Ovary (tissue), 10 donors: ENCODE results near the gene KCTD3. TPM values are rescaled to one million over a fixed set of nuclear protein-coding genes. Genes with fewer than 3 reads are reported as not detected.

ENCODE experiments used
- DNase-seq, 5 donors: peaks; one replicate each; pipeline ENCODE4 v3.0.0-alpha.2; 2019 to 2020
- H3K27ac ChIP-seq, 2 donors: fragments of 200-600 bp; one replicate each; pipeline versions ENCODE4 v1.5.1 to v1.8.0; 2019 to 2022
- H3K27me3 ChIP-seq: fragments of 200-600 bp; one replicate; pipeline ENCODE4 v1.8.0; 2022
- H3K36me3 ChIP-seq: fragments of 200-600 bp; sonication (generic); one replicate; pipeline ENCODE4 v1.5.1; 2019
- H3K4me1 ChIP-seq: one replicate; pipeline ENCODE4 v1.8.1; 2013; ENCODE audit warnings: mild to moderate bottlenecking, moderate library complexity; ENCODE audit not compliant: insufficient read depth
- H3K4me3 ChIP-seq: fragments of 200-600 bp; sonication (generic); one replicate; pipeline ENCODE4 v1.5.1; 2017
- H3K9me3 ChIP-seq, 2 donors: fragments of 200-600 bp in 1 of 2; sonication (generic) in 1 of 2; one replicate each; pipeline versions ENCODE4 v1.5.1 to v1.8.1; 2013 to 2019; ENCODE audit warnings: mild to moderate bottlenecking in 1 of 2, moderate library complexity in 1 of 2
- CTCF ChIP-seq, 3 donors: fragments of 450-650 bp in 2 of 3; fragments of 200-600 bp in 1 of 3; IDR thresholded peaks; one replicate each; pipeline versions ENCODE4 v1.5.1 to v1.8.0; 2016 to 2022; ENCODE audit warnings: antibody characterized with exemption in 3 of 3, mild to moderate bottlenecking in 1 of 3
- EP300 ChIP-seq: sonication (generic); formaldehyde crosslinking; IDR thresholded peaks from one replicate; pipeline ENCODE4 v1.6.1; 2017; ENCODE audit warnings: antibody characterized with exemption
- POLR2A ChIP-seq: fragments of 450-650 bp; IDR thresholded peaks from one replicate; pipeline ENCODE4 v1.6.1; 2017; ENCODE audit warnings: antibody characterized with exemption, mild to moderate bottlenecking, moderate library complexity
- WGBS, 3 donors: extraction: QIAGEN DNeasy Blood & Tissue Kit in 1 of 3; methylation state at CpG; one replicate each; pipeline versions ENCODE4 v1.1.5 to v1.1.7; 2013 to 2017; 5-methylcytosine and 5-hydroxymethylcytosine counted together
- intact Hi-C, 4 donors: fragments of 100-400 bp; cut with DNase I; formaldehyde crosslinking; loops; one replicate each; pipeline versions ENCODE4 v1.11.0 to v1.15.1; 2022 to 2023
- long read RNA-seq, 3 donors: library from polyadenylated mRNA in 2 of 3; unstranded in 2 of 3; transcript quantifications; one replicate each; pipeline ENCODE4 v2.0.0 and lab custom pipeline, GENCODE V29; 2021 to 2026
- polyA plus RNA-seq, 2 donors: library from polyadenylated mRNA; stranded (reverse); fragments of 200-250 nt in 1 of 2; fragments of 350-450 nt in 1 of 2; fragmentation: Illumina TruSeq in 1 of 2; extraction: RNeasy Lipid Tissue Mini Kit (QIAGEN cat#74804) in 1 of 2; gene quantifications; one replicate each; pipeline ENCODE4 v1.2.3, GENCODE V29; 2013 to 2014
- total RNA-seq, 7 donors: library from RNA; depleted of rRNA in 2 of 7; stranded (reverse); fragments of >200 nt in 2 of 7; fragmentation: NEBNext Ultra II Directional in 3 of 7; extraction: Animal tissue kit (Norgen Biotek cat#: 25700) in 3 of 7; gene quantifications; one replicate each; pipeline versions ENCODE4 v1.1.0 to v1.2.4, GENCODE V29; 2016 to 2023
- donor health status: DM: no; HTN: no; CAD: no; lungs with moderate emphysema.
- donor health status: DM: no; HTN: no; CAD: no.
- donor health status: Bipolar disorder and iron deficiency.
- donor health status: DM: yes; HTN: yes; CAD: no.
- donor health status: DM: no; HTN: no; CAD: no.
- donor health status: DM: yes; HTN: yes; CAD: no.

Gene KCTD3
- total RNA-seq (10 to 100 TPM; 28.3 to 39.1 (median 30.7) TPM), polyA plus RNA-seq (10 to 100 TPM; 23.8 to 26.8 TPM)
- long read RNA-seq, donor 1, partial matches to known transcripts = 1 of 6 reads
- long read RNA-seq, donor 1, other reads (novel, unspliced or antisense) = 2 of 6 reads
- long read RNA-seq, donor 2, transcript KCTD3-205 (2 exons, 2,722 nt) = major isoform, 5 of 16 reads
- long read RNA-seq, donor 2, partial matches to known transcripts = 7 of 16 reads
- long read RNA-seq, donor 2, other reads (novel, unspliced or antisense) = 0 of 16 reads
- long read RNA-seq, donor 3, transcript KCTD3-201 (18 exons, 3,931 nt) = major isoform, 76 of 109 reads
- long read RNA-seq, donor 3, partial matches to known transcripts = 12 of 109 reads
- long read RNA-seq, donor 3, other reads (novel, unspliced or antisense) = 19 of 109 reads

GRCh38 chr1:215566556-215567490 is at the start of gene KCTD3:
Gene KCTD3, plus strand, starts transcription at chr1:215567304. Its CDS starts 382 bp downstream, at chr1:215567686.
- intact Hi-C loops = no loop called here
- 6 to 8% (median 7%) methylated on average over 33 to 44 of the region's 44 CpGs for WGBS, 3 donors
- Histone ChIP-seq H3K9me3 (no peaks in the 10 kb centered on the region), H3K4me1 (peaks cover 3% of the 10 kb centered on the region), H3K4me3 (peak within 1 kb of the TSS; percentile 52), H3K36me3 (no peaks in the 10 kb centered on the region), H3K27ac (peak within 1 kb of the TSS; percentile 95 to 96), H3K27me3 (no peaks in the 10 kb centered on the region)
- TF ChIP-seq EP300 = no peak
- TF ChIP-seq POLR2A = peak; percentile 34
- peak; percentile 66 to 88 (median 81) for DNase-seq

GRCh38 chr1:215517441-215517891 is 49.6 kb upstream of the KCTD3 start:
- Histone ChIP-seq H3K4me3 (no peak overlapping the region), H3K9me3 (no peaks in the 10 kb centered on the region), H3K36me3 (no peaks in the 10 kb centered on the region), H3K27me3 (no peaks in the 10 kb centered on the region), H3K4me1 (no peaks in the 10 kb centered on the region), H3K27ac (no peak overlapping the region)
- 52 to 66% (median 59%) methylated on average over 4 of the region's 4 CpGs for WGBS, 3 donors
- TF ChIP-seq POLR2A (no peak), CTCF (IDR thresholded peaks at IDR 0.05) (no peak), EP300 (no peak)
- intact Hi-C loops = no loop called here
- DNase-seq = no peak

GRCh38 chr1:215518594-215518993 is 48.5 kb upstream of the KCTD3 start:
- 75 to 86% (median 76%) methylated on average over 2 of the region's 2 CpGs for WGBS, 3 donors
- intact Hi-C loops = no loop called here
- TF ChIP-seq EP300 = no peak
- TF ChIP-seq POLR2A = no peak
- no peak for TF ChIP-seq CTCF (IDR thresholded peaks at IDR 0.05)
- no peaks in the 10 kb centered on the region for H3K4me1 ChIP-seq
- no peaks in the 10 kb centered on the region for H3K9me3 ChIP-seq
- no peak overlapping the region for H3K27ac ChIP-seq
- no peak overlapping the region for H3K4me3 ChIP-seq
- no peaks in the 10 kb centered on the region for H3K36me3 ChIP-seq
- no peak for DNase-seq
- no peaks in the 10 kb centered on the region for H3K27me3 ChIP-seq

- intact Hi-C loops = loop anchor here in 1 of 4 donors (10.0 kb wide), 1 partner anchor 856 kb away; no protein-coding TSS in a partner anchor
- Histone ChIP-seq H3K9me3 (no peaks in the 10 kb centered on the region), H3K4me1 (no peaks in the 10 kb centered on the region), H3K27ac (no peak overlapping the region), H3K36me3 (no peaks in the 10 kb centered on the region), H3K27me3 (no peaks in the 10 kb centered on the region), H3K4me3 (no peak overlapping the region)
- no peak for TF ChIP-seq POLR2A
- no peak for TF ChIP-seq CTCF (IDR thresholded peaks at IDR 0.05)
- TF ChIP-seq EP300 = no peak
- no peak for DNase-seq
- WGBS, 3 donors = 85 to 95% (median 95%) methylated on average over 3 of the region's 3 CpGs
These were observed 45.8 kb upstream of the KCTD3 start for GRCh38 chr1:215521279-215521678.
